Ammon's horn (tissue), 1 donor: ENCODE measurements around the gene EXD3.
"Not testable (repeated sequence)": the region's sequence is repeated elsewhere in the genome, so short reads cannot be mapped to it uniquely, and the experiment has no call there.

Experiments
- DNase-seq: peaks from one replicate; pipeline ENCODE4 v3.0.0-alpha.2; 2016; ENCODE audit warnings: low spot score

The EXD3 gene

DNA sequence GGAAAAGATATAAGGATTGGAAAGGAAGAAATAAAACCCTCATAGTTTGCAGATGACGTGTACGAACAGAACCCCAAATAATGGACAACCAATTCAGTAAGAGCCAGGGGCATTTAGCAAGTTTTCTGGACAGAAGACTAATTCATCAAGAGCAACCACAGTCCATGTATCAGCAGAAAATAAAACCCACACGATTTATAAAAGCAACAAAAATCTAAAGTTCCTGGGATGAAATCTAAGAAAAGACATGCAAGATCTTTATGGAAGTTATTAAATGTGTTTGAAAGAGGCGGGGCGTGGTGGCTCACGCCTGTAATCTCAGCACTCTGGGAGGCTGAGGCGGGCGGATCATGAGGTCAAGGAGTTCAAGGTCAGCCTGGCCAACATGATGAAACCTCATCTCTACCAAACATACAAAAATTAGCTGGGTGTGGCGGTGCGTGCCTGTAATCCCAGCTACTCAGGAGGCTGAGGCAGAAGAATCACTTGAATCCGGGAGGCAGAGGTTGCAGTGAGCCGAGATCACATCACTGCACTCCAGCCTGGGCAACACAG is 83.0 kb downstream of the EXD3 start:
- DNase-seq: not testable (repeated sequence)

DNA sequence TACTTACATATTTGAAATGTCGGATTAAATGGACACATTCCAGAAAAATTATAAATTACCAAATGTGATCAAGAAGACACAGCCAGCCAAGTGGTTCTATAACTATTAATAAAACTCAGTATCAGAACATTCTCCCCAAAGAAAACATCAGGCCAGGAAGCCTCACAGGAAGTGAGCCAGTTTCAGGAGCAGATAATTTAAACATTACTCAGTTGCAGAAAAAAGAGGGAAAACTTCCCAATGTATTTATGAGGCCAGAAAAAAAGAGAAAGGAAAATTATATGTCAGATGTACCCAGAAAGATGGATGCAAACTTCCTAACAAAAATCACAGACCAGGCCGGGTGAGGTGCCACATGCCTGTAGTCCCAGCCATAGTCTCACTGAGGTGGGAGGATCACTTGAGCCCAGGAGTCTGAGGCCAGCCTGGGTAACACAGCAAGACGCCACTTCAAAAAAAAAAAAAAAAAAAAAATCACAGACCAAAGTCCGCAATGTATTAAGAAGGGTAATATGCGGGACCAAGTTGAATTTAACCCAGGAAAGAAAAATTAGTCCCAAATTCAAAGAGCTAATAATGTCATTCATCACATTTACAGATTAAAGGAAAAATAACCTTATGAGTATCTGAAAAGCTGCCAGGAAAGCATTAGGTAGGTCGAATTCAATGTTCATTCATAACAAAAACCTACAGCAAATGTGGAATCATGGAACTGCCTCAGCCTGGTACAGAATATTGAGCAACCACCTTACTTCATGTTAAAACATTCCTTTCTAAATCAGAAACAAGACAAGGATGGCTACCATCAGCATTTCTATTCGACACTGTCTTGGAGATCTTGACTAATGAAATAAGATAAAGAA is 83.7 kb downstream of the EXD3 start:
- DNase-seq: no peak

DNA sequence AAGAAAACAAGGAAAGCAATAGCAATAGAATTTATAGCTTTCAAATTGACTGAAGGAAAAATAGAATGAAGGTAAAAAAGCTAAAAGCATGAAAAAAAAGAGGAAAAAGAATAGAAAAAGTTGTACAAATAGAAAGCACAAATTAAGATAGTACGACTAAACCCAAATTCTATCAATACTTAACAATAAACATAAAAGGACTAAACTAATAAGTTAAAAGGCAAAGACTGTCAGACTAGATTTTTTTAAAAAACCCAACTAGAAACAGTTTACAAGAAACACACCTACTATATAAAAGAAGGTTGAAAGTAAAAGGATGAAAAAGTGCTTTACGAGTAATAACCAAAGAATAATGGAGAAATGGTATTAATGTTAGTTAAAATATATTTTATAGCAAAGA is 86.2 kb downstream of the EXD3 start:
- no peak for DNase-seq

DNA sequence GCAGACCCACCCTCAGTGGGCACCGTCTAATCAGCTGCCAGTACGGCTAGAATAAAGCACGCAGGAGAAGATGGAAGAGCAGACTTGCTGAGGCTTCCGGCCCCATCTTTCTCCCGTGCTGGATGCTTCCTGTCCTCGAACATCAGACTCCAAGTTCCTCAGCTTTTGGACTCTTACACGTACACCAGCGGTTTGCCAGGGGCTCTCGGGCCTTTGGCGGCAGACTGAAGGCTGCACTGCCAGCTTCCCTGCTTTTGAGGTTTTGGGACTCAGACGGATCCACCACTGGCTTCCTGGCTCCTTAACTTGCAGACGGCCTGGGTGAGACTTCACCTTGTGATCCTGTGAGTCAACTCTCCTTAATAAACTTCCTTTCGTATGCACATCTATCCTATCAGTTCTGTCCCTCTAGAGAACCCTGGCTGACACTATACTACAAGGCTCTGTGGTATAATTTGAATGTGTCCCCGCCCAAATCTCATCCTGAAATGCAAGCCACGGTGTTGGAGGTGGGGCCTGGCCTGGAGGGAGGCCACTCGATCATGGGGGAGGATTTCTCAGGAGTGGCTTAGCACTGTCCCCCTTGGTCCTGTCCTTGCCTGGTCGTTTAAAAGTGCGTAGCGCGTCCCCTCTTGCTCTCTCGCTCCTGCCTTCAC is 89.8 kb downstream of the EXD3 start:
- no peak for DNase-seq

DNA sequence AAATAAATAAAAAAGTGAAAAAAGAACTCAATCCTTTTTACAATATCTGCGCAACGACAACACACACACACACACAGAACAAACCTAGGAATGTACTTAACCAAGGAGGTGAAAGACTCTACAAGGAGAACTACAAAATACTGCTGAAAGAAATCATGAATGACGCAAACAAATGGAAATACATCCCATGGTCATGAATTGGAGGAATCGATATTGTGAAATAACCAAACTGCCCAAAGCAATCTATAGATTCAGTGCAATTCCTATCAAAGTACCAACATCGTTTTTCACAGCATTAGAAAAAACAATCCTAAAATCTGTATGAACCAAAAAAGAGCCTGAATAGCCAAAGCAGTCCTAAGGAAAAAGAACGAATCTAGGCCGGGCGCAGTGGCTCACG is 91.0 kb downstream of the EXD3 start:
- DNase-seq: no peak

DNA sequence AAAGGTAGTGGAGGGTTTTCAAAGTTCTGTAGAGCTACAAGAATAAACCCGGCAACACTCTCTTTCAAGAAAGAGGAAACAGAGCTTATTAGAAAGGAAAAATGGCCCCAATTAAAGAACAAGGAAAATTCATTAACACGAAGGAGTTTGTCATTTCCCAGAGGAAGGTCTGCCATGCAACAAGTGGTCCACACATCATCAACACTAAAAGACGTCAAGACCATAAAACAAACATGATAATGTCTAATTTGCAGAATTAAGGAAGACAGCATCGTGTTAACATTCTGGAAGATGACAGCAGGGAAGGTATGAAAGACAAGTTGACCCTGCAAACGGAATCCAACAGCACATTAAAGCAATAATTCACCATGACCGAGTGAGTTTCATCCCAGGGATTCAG is 92.3 kb downstream of the EXD3 start:
- no peak for DNase-seq

DNA sequence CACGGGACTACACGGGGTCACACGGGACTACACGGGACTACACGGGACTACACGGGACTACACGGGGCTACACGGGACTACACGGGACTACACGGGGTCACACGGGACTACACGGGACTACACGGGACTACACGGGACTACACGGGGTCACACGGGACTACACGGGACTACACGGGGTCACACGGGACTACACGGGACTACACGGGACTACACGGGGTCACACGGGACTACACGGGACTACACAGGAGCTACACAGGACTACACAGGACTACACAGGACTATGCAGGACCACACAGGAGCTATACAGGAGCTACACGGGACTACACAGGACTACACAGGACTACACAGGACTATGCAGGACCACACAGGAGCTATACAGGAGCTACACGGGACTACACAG is 93.4 kb downstream of the EXD3 start:
- not testable (repeated sequence) for DNase-seq

DNA sequence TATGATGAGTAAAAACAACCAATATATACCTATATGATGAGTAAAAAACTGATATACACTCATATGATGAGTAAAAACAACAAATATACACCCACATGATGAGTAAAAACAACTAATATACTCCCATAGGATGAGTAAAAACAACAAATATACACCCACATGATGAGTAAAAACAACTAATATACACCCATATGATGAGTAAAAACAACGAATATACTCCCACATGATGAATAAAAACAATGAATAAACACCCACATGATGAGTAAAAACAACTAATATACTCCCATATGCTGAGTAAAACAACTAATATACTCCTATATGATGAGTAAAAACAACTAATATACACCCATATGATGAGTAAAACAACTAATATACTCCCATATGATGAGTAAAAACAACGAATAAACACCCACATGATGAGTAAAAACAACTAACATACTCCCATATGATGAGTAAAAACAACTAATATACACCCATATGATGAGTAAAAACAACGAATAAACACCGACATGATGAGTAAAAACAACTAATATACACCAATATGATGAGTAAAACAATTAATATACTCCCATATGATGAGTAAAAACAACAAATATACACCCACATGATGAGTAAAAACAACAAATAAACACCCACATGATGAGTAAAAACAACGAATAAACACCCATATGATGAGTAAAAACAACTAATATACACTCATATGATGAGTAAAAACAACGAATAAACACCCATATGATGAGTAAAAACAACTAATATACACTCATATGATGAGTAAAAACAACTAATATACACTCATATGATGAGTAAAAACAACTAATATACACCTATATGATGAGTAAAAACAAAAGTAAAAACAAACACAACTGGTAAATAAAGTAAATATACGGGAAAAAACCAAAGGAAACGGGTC is 95.1 kb downstream of the EXD3 start:
- not testable (repeated sequence) for DNase-seq

DNA sequence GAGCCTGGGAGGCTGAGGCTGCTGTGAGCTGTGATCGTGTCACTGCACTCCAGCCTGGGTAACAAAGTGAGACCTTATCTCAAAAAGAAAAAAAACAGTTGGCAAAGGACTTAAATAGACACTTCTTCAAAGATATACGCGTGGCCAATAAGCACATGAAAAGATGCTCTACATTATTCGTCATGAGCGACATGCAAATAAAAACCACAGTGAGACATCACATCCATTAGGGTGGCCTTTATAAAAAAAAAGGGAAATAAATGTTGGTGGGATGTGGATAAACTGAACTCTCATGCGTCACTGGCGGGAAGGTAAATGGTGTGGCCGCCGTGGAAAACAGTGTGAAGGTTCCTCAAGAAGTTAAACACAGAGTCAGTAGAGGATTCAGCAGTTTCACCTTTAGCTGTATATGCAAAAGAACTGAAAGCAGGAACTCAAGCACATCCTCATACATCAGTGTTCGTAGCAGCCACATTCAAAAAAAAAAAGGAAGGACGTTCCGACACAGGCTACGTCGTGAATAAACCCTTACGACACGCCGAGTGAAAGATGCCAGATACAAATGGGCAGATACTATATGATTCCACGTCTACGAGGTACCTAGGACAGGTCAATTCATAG is 96.4 kb downstream of the EXD3 start:
- no peak for DNase-seq

DNA sequence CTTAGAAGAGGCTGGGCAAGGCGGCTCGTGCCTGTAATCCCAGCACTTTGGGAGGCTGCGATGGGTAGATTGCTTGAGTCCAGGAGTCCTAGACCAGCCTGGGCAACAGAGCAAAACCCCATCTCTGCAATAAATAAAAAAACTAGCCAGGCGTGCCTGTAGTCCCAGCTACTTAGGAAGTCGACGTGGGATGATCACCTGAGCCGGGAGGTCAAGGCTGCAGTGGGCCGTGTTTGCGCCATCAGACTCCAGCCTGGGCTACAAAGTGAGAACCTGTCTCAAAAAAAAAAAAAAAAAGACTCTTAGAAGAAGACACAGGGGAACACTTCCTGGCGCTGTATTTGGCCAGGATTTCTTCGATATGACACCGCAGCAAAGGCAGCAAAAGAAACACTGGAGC is 97.2 kb downstream of the EXD3 start:
- DNase-seq: no peak

DNA sequence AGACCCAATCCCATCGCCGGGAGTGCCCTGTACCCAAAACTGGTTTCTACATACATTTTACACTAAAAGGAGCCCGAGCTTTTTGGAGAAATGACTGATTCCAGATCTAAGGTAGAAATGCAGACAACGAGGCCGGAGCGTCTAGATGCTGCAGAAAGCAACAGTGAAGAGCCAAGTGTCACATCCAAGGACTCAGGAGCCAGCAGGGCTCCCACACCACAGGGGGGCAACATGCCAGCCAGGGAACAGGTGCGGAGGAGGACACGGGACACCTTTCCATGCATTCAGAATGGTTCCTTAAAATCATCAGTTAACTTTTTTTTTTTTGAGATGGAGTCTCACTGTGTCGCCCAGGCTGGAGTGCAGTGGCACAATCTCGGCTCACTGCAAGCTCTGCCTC is 97.8 kb downstream of the EXD3 start:
- no peak for DNase-seq

DNA sequence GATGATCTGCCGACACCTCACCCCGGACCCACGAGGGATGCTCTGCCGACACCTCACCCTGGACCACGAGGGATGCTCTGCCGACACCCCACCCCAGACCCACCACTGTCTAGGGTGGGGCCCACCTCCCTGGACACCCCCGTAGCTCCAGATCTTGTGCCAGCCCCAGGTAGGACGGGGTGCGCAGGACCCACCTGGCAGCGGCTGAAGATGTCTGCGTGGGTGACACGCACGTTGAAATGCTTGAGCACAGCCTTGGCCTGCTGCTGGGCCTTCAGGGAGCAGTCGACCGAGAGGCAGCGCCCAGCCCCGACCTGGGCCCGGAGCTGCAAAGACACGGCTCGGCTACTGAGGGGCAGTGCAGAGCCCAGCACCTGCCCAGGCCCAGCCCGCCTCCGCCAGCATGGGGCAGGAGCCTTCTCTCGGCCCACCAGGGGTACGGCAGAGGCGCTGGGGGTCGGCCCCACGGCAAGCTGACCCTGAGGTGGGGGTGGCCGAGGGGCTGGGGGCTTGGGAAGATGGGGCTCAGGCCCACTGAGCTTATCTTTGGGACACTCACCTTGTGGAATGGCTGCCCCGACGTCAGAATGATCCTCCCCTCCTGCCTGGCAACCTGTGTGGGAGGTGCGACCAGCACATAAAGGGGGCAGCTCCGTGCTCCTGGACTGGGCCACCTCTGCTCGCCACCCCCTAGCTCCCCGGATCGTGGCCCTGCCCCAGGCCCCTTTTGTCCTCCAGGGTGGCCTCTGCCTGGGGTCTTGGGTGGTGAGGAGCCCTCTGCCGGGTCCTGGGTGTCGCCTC is 99.2 kb downstream of the EXD3 start:
- no peak for DNase-seq

DNA sequence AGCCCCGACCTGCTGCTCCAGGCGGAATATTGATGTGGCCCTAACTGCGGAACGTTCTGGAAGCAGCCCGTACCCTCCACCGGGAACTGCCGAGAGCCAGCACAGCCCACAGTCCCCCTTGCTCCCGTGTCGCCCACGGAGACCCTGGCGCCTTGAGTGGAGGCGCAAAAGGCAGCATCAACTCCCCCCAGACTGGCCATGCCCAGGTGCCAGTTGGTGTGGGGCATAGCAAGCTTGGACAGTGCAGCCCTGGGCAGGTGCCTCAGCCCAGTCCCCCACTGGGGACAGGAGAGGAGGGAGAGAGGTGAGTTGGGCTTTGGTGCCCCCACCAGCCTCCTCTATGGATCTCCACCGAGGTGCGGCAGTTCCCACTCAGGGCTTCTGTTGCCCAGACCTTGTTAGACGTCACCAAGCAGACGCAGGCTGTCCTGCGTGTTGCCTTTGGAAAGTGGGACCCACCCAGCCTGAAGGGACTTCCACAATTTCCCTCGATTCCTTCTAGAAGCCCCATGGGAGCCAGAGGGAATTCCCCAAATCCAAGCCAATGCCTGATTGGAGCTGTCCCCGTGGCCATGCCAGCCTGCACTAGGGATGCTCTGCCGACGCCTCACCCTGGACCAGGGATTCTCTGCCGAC is 101.1 kb downstream of the EXD3 start:
- DNase-seq: no peak

DNA sequence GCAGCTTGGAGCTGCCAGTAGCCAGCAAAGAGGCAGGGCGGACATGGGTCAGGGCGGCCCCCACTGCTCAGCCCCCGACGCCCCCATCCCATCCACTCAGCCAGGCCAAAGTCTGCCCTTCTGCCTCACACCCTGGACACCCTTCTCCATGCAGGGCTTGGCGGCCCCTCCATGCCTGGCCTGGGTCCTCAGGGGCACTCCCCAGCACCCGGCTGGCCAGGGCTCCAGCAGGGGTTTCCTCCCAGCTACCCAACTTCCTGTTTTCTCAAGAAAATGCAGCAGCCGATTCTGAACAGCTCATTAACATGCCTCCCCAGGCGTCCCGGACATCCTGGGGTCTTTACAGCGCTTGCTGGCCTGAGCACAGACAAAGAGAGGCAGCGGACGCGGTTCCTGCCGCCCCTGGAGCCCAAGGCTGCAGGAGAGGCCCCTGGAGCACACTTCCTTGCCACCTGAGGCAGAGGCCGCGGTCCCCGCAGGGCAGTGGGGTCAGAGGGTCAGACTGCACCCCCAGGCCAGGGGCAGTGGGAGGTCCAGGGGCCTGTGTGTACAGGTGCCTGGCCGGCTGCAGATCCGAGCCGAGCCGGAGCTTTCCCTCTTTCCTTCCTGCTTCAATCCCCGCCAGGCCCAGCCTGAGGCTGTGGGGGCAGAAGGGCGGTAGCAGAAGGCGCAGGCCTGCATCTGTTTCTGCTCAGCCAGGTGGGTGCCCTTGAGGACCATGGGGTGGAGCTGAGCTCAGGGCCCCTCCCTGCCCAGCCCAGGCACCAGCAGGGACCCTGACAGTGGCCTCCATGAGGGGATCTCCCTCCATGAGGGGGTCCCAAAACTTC is 102.2 kb downstream of the EXD3 start:
- DNase-seq: peak; percentile 1

DNA sequence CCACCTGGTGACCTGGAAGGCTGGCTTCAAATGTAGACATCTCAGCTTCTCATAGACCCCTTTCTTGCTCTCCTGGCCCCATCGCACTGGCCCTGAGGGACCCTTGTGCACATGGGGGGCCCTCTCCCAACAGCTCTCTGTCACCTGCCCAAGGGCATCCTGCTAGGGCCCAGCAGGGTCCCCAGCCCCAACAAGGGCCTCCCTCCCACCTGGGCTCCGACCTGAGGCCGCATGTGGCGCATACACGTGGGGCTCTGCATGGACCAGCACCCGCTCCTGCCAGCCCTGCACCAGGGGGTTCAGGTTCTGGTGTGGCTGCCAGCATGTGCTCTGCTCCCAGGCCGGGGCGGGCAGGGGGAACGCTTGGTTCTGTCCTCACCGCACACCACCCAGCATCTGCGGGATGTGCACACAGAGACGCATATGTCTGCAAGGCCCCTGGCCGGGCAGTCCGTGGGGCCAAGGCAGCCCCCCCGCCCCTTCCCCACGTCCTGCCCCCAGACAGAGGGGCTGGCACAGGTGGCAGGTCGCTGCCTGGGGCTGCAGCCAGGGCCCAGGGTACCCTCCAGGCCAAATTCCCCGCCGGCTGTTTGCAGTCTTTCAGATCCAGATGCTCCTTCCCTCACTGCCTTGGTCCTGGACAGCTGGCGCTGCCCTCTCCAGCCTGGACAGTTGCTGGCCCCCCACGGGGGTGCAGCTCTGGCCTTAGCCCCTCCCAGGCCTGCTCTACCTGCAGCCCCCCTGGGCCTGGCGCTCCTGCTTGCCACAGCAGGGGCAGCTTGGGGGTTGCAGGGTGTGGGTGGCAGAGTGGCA is 103.0 kb downstream of the EXD3 start:
- DNase-seq: no peak

DNA sequence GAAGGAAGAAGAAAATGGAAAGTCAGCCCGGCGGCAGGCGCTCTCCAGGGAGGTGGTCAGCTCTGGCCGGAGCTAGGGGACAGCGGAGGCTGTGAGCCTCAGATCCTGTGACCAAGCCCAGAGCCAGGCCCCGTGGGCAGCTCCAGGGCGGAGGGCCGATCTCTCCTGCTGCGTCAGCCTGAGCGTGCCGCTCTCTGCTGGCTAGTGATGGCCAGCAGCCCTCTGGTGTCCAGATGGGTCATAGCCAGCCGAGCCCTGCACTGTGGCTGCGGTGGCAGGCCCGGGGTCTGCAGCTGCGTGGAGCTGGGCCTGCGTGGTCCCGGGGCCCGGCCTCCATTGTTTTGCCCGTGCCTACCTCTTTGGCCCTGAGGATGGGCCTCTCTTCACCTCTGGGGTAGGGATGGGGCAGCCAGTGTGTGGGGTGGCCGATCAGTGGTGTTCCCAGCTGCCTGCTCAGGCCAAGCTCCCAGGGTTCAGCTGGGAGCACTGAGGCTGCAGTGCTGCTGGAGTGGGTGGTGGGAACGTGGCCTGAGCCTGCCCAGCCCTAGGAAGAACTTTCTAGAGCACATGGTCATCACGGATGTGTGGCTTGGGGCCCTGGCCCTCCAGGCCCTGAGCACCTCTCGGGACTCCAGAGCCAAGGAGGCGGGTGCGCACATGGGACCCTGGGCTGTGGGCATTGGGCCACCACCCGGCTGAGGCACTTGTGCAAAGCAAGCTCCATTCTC is 103.8 kb downstream of the EXD3 start:
- DNase-seq: peak; percentile 62

DNA sequence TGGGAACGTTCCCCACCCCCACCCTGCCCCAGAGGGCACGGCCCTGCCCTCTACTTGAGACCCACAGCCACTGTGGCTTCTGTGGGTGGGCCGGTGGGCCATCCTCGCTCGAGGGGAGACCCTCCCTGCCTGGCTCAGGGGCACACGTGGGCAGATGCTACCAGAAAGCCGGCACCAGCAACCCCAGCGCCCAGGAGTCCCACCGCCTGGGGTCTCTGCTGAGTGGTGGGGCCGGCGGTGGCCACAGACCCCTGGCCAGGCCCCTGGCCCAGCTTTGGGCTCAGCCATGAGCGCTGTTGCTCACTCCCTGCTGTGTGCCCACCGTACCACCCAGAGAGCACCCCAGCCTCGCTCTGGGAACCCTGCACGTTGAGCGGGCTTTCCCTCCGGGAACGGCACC is 104.4 kb downstream of the EXD3 start:
- no peak for DNase-seq
